Lower lobe of right lung (tissue), 2 donors: Measurements from ENCODE around the gene PDE11A. TPM values are rescaled to one million over a fixed set of nuclear protein-coding genes. Genes with fewer than 3 reads are reported as not detected.

Experiments used
- ATAC-seq, 2 donors: fragments of 200-7000 bp; cut with Tn5 transposase; one replicate each; pipeline ENCODE4 v1.9.1; 2020 to 2022; ENCODE audit warnings: mild to moderate bottlenecking in 2 of 2, moderate library complexity in 2 of 2
- DNase-seq: peaks from one replicate; pipeline ENCODE4 v3.0.0-alpha.2; 2020
- H3K27ac ChIP-seq: fragments of 200-600 bp; one replicate; pipeline ENCODE4 v1.8.0; 2022
- H3K27me3 ChIP-seq: fragments of 200-600 bp; one replicate; pipeline ENCODE4 v1.8.0; 2022; ENCODE audit warnings: low read depth
- H3K36me3 ChIP-seq: fragments of 200-600 bp; one replicate; pipeline ENCODE4 v1.8.0; 2022; ENCODE audit warnings: mild to moderate bottlenecking
- H3K4me1 ChIP-seq: fragments of 200-600 bp; one replicate; pipeline ENCODE4 v1.8.0; 2022
- H3K4me3 ChIP-seq: fragments of 200-600 bp; one replicate; pipeline ENCODE4 v1.8.0; 2022; ENCODE audit warnings: mild to moderate bottlenecking
- H3K9me3 ChIP-seq: fragments of 200-600 bp; one replicate; pipeline ENCODE4 v1.8.0; 2022
- CTCF ChIP-seq: fragments of 200-600 bp; IDR thresholded peaks from one replicate; pipeline ENCODE4 v1.8.0; 2022; ENCODE audit warnings: antibody characterized with exemption, mild to moderate bottlenecking
- intact Hi-C: fragments of 100-400 bp; cut with DNase I; formaldehyde crosslinking; loops from one replicate; pipeline ENCODE4 v1.11.0; 2022
- total RNA-seq: library from RNA; stranded (reverse); fragmentation: NEBNext Ultra II Directional; extraction: Animal tissue kit (Norgen Biotek cat#: 25700); gene quantifications from one replicate; pipeline ENCODE4 v1.2.1, GENCODE V29; 2021
- donor health status: DM: no; HTN: yes; CAD: no; lungs with severe emphysema.

Gene PDE11A
- total RNA-seq, 1 donor from 2014 or later, result 0.27 TPM

GRCh38 chr2:177678939-177679338 lies 393.6 kb downstream of the PDE11A start:
- Histone ChIP-seq H3K4me3 (no peak overlapping the region), H3K27me3 (no peaks in the 10 kb centered on the region), H3K27ac (no peak overlapping the region), H3K4me1 (no peaks in the 10 kb centered on the region), H3K9me3 (no peaks in the 10 kb centered on the region), H3K36me3 (no peaks in the 10 kb centered on the region)
- ATAC-seq (no peak), DNase-seq (no peak)
- intact Hi-C loops, result no loop called here
- TF ChIP-seq CTCF, result no peak

GRCh38 chr2:177676636-177677035 lies 395.9 kb downstream of the PDE11A start:
- Histone ChIP-seq H3K4me3 (no peak overlapping the region), H3K27me3 (no peaks in the 10 kb centered on the region), H3K9me3 (no peaks in the 10 kb centered on the region), H3K27ac (no peak overlapping the region), H3K4me1 (no peaks in the 10 kb centered on the region), H3K36me3 (no peaks in the 10 kb centered on the region)
- no peak for TF ChIP-seq CTCF
- ATAC-seq, result no peak
- DNase-seq, result no peak
- intact Hi-C loops, result no loop called here

DNA sequence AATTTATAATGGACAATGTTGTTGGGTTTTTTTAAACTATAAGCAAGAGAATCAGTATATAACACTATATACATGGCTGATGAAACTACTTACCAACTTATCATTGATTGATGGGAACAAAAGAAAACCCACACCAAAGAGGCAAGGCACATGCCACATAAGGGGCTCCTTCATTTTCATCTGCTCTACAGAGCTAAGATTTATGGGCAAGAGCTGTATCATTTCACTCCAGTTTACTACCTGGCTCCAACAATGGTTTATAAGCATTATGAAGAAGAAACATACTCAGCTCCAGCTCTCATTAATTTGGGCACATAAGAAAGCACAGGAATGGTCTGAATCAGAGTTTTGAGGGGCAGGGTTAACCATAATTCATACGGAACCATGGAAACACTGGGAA lies 396.8 kb downstream of the PDE11A start:
- Histone ChIP-seq H3K4me3 (no peak overlapping the region), H3K27ac (no peak overlapping the region), H3K36me3 (no peaks in the 10 kb centered on the region), H3K4me1 (no peaks in the 10 kb centered on the region), H3K27me3 (no peaks in the 10 kb centered on the region), H3K9me3 (no peaks in the 10 kb centered on the region)
- ATAC-seq (no peak), DNase-seq (no peak)
- intact Hi-C loops, result no loop called here
- TF ChIP-seq CTCF, result no peak

DNA sequence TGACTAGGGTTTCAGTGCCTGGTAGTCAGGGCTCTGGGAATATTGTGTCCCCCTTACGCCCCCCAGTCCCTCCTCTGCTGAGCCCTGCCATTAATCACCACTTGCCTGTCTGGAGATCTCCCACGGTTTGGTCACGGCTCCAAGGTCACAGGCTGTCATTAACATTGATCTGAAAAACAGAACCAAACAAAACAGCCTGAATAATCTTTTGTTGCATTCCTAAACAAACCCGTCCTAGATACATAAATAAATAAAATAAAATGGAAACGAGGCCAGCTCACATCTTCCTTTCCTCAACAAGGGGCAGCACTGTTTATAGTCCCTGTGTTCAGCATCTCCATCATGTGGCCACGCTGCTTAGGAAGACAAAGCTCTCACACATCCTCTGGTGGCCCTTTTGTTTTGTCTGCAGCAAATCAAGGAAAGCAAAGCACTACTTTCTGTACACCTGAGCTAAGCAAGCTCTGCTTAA lies 397.2 kb downstream of the PDE11A start:
- no peaks in the 10 kb centered on the region for H3K9me3 ChIP-seq
- no peaks in the 10 kb centered on the region for H3K27me3 ChIP-seq
- no peak for ATAC-seq
- H3K27ac ChIP-seq, result no peak overlapping the region
- intact Hi-C loops, result no loop called here
- no peaks in the 10 kb centered on the region for H3K4me1 ChIP-seq
- no peak for DNase-seq
- no peak overlapping the region for H3K4me3 ChIP-seq
- TF ChIP-seq CTCF, result no peak
- H3K36me3 ChIP-seq, result no peaks in the 10 kb centered on the region

DNA sequence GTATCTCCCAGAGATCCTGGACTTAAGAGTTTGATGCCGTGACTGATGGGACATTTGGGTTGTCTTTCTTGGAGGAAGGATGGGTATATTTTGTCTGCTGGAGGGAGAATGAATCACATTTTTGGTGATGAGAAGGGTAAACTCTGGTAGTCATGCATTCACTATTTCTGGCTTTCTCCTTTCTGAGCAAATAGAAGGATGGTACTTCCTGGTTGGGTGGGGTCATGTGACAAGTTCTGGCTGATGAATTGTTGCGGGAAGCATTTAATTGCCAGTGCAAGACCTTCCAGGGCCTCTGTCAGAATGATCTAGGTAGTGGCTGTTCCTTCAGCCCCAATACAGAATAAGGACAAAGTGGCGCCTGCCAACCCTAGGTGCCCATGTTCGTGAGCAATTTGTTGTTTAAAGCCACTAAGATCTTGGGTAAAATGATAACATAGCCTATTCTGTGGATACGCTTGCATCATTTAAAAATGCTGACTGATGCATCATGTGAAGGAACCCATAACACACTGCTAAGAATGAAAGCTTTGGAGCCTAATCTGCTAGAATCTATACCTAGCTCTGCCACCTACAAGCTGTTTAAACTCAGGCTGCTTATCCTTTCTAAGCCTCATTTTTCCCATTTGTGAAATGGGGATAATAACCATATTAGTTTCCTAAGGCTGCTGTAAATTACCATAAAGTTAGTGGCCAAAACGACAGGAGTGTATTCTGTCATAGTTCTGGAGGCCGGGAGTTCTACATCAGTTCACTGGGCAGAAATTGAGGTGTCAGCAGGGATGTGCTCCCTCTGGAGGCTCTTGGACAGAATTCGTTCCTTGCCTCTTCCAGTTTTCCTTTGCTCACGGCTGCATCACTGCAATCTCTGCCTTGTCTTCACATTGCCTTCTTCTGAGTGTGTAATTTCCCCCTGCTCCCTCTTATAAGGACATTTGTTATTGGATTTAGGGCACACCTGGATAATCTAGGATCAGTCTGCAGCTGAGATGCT lies 398.7 kb downstream of the PDE11A start:
- Histone ChIP-seq H3K4me3 (no peak overlapping the region), H3K27me3 (no peaks in the 10 kb centered on the region), H3K27ac (no peak overlapping the region), H3K36me3 (no peaks in the 10 kb centered on the region), H3K4me1 (no peaks in the 10 kb centered on the region), H3K9me3 (no peaks in the 10 kb centered on the region)
- no peak for ATAC-seq
- intact Hi-C loops, result no loop called here
- TF ChIP-seq CTCF, result no peak
- DNase-seq, result no peak
